DMS 273 treated with DMSO at 0.1 percent for 48 hours (cell line): ENCODE measurements around the gene PLEKHA3.
"Not testable (repeated sequence)": the region's sequence is repeated elsewhere in the genome, so short reads cannot be mapped to it uniquely, and the experiment has no call there.

Experiments
- DNase-seq: peaks from one replicate; lab custom pipeline; 2025; lab: John Stamatoyannopoulos, UW

Gene PLEKHA3

GRCh38 chr2:178523596-178524134, 43.4 kb downstream of the PLEKHA3 start:
- DNase-seq: no peak

GRCh38 chr2:178525010-178525409, 44.8 kb downstream of the PLEKHA3 start:
- not testable (repeated sequence) for DNase-seq

GRCh38 chr2:178525460-178525859, 45.2 kb downstream of the PLEKHA3 start:
- not testable (repeated sequence) for DNase-seq

- DNase-seq: no peak
Observed at GRCh38 chr2:178526256-178526655, 46.0 kb downstream of the PLEKHA3 start.

GRCh38 chr2:178527592-178527991, 47.3 kb downstream of the PLEKHA3 start:
- no peak for DNase-seq

GRCh38 chr2:178528647-178529046, 48.4 kb downstream of the PLEKHA3 start:
- DNase-seq: no peak

GRCh38 chr2:178529194-178529593, 48.9 kb downstream of the PLEKHA3 start:
- DNase-seq: no peak

GRCh38 chr2:178530131-178530530, 49.9 kb downstream of the PLEKHA3 start:
- no peak for DNase-seq

- DNase-seq: no peak
Observed at GRCh38 chr2:178530625-178531142, 50.4 kb downstream of the PLEKHA3 start.

- DNase-seq: no peak
Observed at GRCh38 chr2:178531168-178531567, 50.9 kb downstream of the PLEKHA3 start.

- no peak for DNase-seq
Observed at GRCh38 chr2:178536037-178536436, 55.8 kb downstream of the PLEKHA3 start.

- DNase-seq: no peak
Observed at GRCh38 chr2:178542161-178542560, 61.9 kb downstream of the PLEKHA3 start.

GRCh38 chr2:178542569-178542968, 62.3 kb downstream of the PLEKHA3 start:
- DNase-seq: no peak

GRCh38 chr2:178550352-178550751, 70.1 kb downstream of the PLEKHA3 start:
- no peak for DNase-seq

GRCh38 chr2:178553047-178553446, 72.8 kb downstream of the PLEKHA3 start:
- DNase-seq: no peak
